Measurements from ENCODE around the gene SHROOM3.

SHROOM3 gene

DNA sequence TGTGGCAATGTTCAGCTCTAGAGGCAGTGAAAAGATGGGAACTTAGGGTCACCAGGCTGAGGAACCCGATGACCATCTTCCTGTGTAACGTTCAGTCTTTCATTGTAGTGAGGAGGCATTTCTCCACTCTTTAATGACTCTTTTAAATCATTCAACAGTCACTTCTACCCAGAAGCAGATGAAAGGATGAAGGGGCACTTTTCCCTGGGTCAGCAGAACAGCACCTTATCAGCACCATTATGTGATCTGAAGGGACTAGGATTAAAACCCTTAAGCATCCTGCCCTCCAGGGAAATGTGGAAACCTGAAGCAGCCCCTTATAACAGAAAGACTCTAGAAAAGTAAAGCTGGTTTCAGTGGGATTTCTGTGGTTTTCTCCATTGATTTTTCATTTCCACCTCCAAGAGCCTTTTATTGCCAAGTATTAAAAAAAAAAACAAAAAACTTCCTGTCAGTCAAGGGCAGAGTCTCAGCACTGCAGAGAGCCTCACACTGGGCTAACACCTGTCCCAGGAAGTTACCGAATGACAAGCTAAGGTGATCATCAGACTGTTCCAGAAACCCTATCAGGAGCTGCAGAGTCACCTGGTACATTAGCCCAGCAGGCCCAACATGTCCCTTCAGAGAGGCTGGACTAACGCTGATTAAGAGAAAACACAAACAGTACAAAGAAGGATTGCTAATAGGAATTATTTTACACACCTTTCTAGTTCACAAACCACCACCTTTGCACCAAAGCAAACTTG lies 185.9 kb downstream of the SHROOM3 start:
- H3K4me1 ChIP-seq = no peaks in the 10 kb centered on the region
- TF ChIP-seq, protein P1, sequence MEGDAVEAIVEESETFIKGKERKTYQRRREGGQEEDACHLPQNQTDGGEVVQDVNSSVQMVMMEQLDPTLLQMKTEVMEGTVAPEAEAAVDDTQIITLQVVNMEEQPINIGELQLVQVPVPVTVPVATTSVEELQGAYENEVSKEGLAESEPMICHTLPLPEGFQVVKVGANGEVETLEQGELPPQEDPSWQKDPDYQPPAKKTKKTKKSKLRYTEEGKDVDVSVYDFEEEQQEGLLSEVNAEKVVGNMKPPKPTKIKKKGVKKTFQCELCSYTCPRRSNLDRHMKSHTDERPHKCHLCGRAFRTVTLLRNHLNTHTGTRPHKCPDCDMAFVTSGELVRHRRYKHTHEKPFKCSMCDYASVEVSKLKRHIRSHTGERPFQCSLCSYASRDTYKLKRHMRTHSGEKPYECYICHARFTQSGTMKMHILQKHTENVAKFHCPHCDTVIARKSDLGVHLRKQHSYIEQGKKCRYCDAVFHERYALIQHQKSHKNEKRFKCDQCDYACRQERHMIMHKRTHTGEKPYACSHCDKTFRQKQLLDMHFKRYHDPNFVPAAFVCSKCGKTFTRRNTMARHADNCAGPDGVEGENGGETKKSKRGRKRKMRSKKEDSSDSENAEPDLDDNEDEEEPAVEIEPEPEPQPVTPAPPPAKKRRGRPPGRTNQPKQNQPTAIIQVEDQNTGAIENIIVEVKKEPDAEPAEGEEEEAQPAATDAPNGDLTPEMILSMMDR (IDR thresholded peaks at IDR 0.05; ENCODE audit: low read depth, low read length) = no peak
- DNase-seq = no peak

DNA sequence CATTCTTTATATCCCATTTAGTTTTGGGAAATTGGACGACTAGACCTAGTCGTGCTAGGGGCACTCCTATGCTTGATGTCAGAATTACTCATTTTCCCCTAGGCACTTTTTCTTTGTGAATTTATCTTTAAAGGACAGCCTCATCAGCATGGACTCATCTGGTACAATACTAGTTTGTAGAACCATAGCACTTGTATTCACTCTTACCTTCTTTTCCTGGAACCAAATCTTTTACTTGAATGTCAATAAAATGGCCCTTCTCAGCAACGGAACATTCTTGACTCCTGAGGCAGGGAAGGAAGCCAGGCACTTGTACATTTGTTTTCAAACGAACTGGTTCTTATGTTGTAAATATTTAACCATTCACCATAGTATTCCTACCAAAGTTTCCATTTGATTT lies 187.1 kb downstream of the SHROOM3 start:
- no peak for DNase-seq
- Histone ChIP-seq H3K4me1 (no peaks in the 10 kb centered on the region), H3K36me3 (no peaks in the 10 kb centered on the region), H3K27me3 (no peaks in the 10 kb centered on the region), H3K4me3 (ENCODE audit: low read depth, low read length) (no peak overlapping the region), H3K9me3 (no peaks in the 10 kb centered on the region)
- TF ChIP-seq, protein P1 (IDR thresholded peaks at IDR 0.05; ENCODE audit: low read depth, low read length) = no peak

More for the DNA sequence above, 185.9 kb downstream of the SHROOM3 start:
- Histone ChIP-seq H3K36me3 (no peaks in the 10 kb centered on the region), H3K4me3 (ENCODE audit: low read depth, low read length) (no peak overlapping the region), H3K27me3 (no peaks in the 10 kb centered on the region), H3K9me3 (no peaks in the 10 kb centered on the region)

DNA sequence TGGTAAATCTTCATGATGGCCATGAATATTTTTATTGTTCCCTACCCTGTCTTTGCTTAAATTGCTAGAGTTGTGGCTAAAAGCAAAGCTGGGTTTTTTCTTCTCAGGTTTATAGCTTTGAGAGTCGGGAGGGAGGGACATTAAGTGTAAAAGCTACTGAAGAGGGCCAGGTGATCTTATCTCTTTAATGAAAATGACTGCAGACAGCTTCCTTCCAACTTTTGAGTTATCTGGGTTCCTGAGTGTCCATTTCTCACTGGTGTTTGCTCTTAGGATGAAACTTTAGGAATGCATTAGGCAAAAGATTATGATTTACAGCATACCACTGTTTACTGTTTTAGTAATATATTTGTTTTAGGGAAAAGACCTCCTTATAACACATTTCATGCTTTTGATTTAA lies 187.7 kb downstream of the SHROOM3 start:
- H3K36me3 ChIP-seq = no peaks in the 10 kb centered on the region
- no peaks in the 10 kb centered on the region for H3K4me1 ChIP-seq
- no peak for DNase-seq
- TF ChIP-seq, protein P1 (IDR thresholded peaks at IDR 0.05; ENCODE audit: low read depth, low read length) = no peak
- H3K27me3 ChIP-seq = no peaks in the 10 kb centered on the region
- no peaks in the 10 kb centered on the region for H3K9me3 ChIP-seq
- no peak overlapping the region for H3K4me3 ChIP-seq (ENCODE audit: low read depth, low read length)

DNA sequence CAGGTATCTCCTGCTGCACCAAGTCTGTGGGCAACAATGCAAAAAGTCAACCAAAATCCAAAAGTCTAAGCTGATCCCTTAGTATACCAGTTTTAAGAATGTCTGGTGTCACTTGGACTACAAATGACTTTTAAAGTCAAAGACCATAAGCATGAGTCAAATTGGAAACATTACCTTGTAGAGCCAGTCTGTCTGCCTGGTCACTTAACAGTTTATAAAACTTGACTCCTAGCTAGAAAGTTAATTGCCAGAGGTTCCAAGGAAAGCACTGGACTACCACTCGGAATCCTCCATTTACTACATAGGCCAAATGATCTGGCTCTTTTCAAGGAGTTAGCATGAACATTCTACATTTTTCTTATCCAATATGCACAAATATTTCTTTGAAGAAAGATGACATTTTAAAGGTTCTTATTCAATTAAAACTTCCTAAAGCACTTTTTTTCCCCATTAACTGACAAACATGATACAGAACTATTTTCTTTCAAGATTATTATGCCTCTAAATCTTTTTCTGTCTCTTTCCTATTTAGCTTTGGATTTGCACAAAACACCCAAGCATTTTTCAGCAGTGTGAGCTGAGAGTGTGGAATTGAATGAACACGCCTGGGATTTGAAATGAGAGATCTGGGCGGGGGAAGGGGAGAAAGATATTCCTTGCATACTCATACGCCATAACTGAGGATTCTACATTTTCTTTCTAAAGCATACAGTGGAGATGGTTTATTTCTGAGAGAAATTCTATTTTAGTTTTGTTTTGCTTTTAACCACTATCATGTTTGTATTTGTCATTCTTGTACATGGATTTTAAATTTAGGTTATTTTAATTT lies 188.4 kb downstream of the SHROOM3 start:
- no peaks in the 10 kb centered on the region for H3K27me3 ChIP-seq
- no peak overlapping the region for H3K4me3 ChIP-seq (ENCODE audit: low read depth, low read length)
- no peaks in the 10 kb centered on the region for H3K9me3 ChIP-seq
- no peak for DNase-seq
- TF ChIP-seq, protein P1 (IDR thresholded peaks at IDR 0.05; ENCODE audit: low read depth, low read length) = no peak
- H3K36me3 ChIP-seq = no peaks in the 10 kb centered on the region
- H3K4me1 ChIP-seq = no peaks in the 10 kb centered on the region

GRCh38 chr4:76624241-76624681 lies 189.2 kb downstream of the SHROOM3 start:
- TF ChIP-seq, protein P1 (IDR thresholded peaks at IDR 0.05; ENCODE audit: low read depth, low read length) = no peak
- no peaks in the 10 kb centered on the region for H3K27me3 ChIP-seq
- no peaks in the 10 kb centered on the region for H3K36me3 ChIP-seq
- no peaks in the 10 kb centered on the region for H3K9me3 ChIP-seq
- H3K4me1 ChIP-seq = no peaks in the 10 kb centered on the region
- no peak for DNase-seq
- H3K4me3 ChIP-seq (ENCODE audit: low read depth, low read length) = no peak overlapping the region

Measured in BE2C (cell line).